Hypothalamus (tissue), 51 donors: ENCODE results near the gene CYP4V2.

ENCODE experiments used
- DNase-seq, 51 donors: peaks; one replicate each; lab custom pipeline; 2025; lab: John Stamatoyannopoulos, UW

Gene CYP4V2

DNA sequence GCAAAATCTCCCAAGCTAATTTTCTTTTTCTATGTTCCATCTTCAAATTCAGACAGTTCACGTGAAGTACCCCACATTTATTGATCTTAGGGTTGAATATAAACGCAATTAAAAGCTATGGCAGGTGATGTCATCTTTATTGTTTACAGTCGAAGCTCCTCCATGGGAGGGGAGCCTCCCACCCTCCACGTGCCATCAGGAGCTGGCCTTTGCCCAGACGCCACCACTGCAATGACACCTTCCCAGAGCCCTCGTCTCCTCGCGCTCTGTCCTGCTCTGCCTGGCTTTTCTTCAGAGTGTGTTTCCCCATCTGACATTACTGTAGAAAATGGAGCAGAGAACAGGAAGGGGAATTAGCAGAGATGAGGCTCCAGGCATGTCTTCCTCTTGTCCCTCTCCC lies 18.8 kb upstream of the CYP4V2 start:
- no peak for DNase-seq

DNA sequence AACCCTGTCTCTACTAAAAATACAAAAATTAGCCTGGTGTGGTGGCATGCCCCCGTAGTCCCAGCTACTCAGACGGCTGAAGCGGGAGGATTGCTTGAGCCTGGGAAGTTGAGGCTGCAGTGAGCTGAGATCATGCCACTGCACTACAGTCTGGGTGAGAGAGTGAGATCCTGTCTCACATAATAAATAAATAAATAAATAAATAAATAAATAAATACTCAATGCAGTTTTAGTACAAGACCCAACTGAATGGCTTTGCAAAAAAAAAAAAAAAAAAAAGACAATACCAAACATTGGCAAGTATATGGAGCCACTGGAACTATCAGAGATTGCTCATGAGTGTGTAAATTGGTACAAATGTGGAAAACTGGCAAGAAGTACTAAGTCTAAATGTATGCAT lies 3.3 kb upstream of the CYP4V2 start:
- no peak for DNase-seq

DNA sequence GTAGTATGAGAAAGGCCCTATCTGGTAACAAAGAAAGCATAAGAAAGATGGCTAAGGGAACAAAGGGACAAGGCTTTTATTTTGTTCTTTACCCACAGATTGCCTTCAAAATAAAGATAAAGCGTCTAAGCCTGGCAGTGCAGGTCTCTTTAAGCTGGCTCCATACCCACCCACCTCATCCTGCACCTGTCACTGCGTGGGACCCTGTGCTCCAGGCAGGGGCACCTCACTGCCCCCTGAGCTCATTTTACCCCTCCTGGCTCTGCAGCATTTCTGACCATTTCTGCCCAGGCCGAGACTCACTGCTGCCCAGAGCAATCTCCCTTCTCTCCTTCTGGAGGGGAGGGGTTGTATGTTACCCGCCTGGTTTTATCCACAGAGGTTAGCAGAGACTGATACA lies 1.7 kb upstream of the CYP4V2 start:
- peak in 1 of 51 donors; percentile 29 for DNase-seq

DNA sequence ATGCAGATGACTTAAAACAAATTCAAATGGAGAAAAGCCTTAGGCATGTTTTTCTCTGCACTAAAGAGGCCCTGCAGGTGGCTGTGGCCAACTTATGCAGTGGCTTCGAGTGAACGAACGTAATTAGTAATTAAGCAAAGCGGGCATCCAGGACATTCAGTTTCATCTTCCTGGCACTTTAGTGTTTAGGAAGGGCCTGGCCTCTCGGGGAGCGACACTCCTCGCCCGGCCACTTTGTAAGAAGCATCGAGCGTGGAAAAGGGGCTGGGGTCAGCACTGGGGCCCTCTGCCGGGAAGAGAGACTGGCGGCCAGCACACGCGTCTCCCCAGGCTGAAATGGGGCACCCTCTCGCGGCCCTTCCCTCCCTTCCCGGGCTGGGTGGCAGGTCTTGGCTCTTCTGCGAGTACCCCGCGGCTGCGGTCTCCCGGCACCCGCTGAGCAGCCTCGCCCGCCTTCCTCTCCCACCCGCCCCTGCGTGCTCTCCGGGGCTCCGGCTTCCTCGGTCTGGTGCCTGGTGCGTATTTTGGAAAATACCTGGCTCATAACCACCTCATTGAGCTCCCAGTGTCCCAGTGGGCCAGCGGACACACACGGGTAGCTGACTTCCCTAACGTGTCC lies 677 bp upstream of the CYP4V2 start:
- DNase-seq: peak in 31 of 51 donors; percentile 42 to 94 (median 69)

DNA sequence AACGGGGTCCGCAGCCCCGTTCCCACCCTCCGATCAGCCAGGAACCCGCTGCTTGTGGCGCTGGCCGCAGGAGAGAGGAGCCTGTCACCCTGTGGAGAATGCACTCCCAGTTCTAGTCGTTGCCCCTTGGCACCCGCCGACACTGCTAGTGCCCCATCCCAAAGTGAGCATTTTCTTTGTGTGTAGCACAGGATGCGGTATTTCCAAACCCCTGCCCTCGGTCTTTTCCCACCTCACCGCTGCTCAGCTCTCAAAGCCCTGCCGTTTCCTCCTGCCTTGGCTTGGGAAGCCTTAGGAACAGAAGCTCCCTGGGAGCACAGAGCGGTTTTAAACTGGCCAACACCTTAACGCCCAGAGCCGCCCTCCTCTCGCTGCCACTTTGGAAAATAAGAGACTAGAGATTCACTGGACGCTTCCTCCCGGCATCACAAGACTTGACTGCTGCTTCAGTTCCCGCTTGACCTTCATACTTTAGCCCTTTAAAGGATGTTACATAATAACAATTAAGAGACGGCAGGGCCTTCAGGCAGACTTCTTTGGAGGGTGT lies 772 bp downstream of the CYP4V2 start:
- peak in 38 of 51 donors; percentile 19 to 86 (median 52) for DNase-seq

DNA sequence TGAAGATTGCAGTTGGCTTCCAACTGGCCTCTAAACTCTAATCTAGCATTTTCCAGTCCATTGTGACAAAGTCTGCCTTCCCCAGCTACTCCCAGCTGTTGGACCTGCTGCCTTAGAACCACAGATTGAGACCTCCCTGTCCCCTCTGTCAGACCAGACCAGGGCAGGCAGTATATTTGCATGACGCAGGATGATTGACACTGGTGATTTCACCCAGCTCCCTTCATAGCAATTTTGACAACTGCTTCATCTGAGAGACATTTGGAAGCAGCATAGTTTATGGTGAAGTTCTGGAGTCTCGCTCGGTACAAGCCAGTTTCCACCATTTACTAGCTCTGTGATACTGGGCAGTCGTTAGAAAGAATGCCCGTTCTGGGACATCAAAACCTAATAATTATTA lies 2.5 kb downstream of the CYP4V2 start:
- DNase-seq: no peak

DNA sequence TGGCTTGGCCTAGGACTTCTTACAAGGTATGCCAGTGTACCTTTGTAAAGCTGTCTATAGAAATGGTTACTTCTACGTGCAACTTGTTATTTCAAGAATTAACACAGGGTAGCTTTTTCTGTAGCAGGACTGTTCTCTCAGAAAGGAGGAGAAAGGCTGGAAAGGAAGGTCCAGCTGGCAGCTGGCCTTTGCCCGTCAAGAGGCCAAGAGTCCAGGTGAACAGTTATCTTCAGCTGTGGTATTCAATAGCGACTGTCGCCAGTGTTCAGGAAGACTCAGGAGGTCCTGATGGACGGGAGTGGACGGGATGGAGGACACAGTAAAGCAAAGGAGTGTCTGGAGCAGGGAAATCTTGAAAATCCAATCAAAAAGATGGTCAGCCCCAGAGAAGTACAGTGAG lies 4.7 kb downstream of the CYP4V2 start:
- DNase-seq: no peak

DNA sequence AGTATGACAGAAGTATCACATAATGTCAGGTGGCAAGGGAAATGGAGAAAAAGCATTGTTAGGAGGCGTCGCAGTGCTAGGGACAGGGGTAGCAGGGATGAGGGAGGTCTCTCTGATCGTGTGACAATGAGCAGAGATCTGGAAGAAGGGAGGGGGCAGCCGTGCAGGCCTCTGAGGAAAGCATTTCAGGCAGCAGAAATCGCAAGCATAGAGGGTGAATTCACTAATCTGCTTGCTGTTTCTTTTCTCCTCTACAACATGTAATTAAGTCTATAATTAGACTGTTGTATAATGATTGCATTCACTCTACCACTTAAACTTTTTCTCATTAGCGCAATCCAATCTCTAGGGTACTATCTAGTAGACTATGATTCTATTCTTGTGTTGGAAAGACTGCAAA lies 9.1 kb downstream of the CYP4V2 start:
- DNase-seq: peak in 2 of 51 donors; percentile 11 to 24

DNA sequence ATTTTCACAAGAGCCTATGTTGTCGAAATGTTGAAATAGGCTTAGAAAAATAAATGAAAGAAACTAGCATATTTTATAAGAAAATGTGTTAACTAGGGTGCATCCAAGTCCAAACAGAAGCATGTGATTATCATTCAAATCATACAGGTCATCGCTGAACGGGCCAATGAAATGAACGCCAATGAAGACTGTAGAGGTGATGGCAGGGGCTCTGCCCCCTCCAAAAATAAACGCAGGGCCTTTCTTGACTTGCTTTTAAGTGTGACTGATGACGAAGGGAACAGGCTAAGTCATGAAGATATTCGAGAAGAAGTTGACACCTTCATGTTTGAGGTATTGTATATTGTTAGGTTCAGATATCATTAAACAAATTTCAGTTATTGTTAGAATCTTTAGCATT lies 9.6 kb downstream of the CYP4V2 start:
- no peak for DNase-seq

DNA sequence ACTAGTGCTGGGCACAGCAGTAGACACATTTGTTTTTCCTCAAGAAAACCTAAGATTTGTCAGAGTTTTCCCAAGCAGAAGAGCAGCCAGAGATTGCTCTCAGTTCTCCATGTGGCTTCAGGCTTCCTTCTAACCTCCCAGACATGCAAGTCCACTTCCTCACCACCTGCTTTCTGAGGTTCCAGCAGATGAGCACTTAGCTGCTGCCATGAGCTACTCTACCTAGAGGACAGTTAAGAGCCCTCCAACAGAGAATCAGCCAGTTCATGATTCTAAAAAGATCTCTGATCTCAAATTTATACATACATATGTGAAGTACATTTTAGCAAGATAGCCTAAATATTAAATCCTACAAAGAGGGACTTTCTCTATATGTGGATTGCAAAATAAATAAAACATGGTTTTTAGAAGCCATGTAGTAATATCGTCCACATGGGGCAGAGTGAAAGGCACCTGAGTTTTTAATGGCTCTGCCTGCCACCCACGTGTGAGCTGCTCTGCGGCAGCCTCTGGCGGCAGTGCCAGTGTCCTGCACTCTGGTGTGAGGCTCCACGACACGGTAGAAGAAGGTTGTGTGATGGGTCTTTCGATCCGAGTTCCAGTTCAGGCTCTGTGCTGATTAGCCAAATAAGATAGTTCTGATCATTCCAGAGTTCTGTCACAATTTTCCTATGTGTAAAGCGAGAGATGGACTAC lies 10.3 kb downstream of the CYP4V2 start:
- DNase-seq: peak in 1 of 51 donors; percentile 12

DNA sequence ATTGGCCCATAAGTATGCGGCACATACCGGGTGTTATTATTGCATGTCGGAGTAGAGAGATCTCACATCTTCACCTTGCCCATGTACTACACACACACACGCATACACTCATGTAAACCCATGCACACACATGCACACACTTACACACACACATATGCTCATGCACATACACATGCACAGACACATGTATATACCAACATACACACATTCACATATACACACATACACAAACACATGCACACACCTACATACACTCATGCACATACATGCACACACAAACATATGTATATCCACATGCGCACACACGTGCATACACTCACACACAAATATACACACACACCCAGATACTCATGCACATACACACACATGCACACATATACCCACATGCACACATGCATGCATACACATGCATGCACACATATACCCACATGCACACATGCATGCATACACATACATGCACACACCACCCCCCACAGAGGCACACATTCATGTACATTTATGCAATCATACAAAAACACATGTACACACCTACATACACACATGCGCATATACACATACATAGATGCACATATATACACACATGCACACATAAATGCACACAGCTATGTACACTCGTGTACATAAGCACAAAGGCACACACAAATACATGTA lies 11.2 kb downstream of the CYP4V2 start:
- no peak for DNase-seq

DNA sequence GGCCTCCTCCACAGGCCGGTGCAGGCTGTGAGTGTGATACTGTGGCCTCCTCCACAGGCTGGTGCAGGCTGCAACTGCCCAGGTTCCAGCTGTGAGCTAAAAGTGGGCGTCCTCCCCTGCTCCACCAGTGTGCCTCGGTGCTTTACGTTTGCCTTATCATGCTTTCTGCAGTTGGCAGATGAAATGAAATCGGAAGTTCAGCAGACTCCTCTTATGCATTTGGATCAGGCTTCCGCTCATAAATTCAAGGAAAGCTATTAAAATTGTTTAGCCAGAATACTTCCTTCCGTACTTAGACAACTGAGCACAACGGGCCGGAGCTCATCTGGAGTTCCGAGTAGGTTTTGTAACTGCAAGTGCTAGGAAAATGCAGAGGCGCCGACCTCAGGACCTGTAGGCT lies 12.0 kb downstream of the CYP4V2 start:
- DNase-seq: peak in 1 of 51 donors; percentile 30

DNA sequence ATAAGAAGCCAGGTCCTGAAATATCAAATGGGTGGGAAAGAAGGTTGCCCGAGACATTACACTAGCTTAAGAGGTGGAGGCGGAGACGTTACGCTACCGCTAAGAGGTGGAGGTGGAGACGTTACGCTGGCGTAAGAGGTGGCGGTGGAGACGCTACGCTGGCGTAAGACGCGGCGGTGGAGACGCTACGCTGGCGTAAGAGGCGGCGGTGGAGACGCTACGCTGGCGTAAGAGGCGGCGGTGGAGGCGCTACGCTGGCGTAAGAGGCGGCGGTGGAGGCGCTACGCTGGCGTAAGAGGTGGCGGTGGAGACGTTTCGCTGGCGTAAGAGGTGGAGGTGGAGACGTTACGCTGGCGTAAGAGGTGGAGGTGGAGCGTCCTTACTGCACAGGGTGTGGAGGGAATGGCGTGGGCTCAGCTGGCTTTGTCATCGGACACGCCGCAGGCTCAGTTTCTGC lies 12.8 kb downstream of the CYP4V2 start:
- DNase-seq: peak in 7 of 51 donors; percentile 8 to 63 (median 30)

DNA sequence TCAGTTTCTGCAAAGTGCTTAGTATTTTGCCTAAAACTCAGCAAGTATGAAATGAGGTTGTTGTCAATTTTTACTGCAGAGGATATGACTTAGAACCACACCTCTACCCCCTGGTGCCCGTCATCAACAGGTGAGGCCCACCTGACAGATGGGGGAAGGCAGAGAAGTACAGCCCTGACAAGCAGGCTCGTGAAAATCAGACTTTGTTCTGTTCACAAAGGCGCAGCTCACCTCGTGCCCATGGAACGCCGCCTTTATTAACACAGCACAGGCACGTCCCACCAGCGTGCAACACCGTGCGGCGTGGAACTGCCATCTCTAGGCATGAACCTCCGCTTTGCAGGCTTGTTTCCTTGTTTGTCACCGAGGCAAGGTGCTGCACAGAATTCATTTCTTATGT lies 13.3 kb downstream of the CYP4V2 start:
- no peak for DNase-seq

DNA sequence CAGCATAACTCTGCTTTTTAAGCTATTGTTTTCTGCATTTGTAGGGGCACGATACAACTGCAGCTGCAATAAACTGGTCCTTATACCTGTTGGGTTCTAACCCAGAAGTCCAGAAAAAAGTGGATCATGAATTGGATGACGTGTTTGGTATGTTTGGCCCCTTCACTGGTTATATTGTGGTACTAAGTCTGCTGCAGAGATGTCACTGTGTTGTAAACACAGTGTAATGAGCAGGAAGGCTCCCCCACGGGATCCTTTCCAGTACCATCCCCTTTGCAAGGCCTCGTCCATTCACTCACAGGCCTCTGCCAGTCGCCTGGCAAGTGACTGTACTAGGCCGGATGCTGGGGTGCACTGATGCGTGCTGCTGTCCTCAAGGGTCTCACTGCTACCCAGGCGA lies 13.8 kb downstream of the CYP4V2 start:
- no peak for DNase-seq

DNA sequence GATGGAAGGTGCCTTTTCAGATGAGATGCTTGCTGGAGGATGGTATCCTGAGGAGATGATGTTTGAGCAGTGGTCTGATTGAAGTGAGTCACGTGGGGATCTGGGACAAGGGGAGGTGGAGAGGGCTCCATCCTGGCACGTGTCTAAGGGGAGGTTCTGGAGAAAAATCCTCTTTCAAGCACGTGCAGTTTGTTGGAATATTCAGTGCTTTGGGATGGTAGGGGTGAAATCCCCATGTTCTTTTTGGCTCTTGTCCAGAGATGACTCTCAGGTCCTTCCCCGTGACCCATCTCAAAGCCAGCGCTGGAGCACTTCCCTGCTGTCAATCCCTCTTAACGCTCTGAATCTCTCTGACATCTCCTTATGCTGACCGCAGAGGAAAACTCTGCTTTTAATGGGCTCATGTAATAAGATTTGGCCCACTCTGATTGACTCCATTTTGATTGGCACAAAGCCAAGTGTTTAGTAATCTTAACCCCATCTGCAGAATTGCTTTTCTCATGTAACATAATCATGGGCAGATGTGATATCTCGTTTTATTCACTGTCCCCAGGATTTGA lies 25.2 kb downstream of the CYP4V2 start:
- DNase-seq: no peak

DNA sequence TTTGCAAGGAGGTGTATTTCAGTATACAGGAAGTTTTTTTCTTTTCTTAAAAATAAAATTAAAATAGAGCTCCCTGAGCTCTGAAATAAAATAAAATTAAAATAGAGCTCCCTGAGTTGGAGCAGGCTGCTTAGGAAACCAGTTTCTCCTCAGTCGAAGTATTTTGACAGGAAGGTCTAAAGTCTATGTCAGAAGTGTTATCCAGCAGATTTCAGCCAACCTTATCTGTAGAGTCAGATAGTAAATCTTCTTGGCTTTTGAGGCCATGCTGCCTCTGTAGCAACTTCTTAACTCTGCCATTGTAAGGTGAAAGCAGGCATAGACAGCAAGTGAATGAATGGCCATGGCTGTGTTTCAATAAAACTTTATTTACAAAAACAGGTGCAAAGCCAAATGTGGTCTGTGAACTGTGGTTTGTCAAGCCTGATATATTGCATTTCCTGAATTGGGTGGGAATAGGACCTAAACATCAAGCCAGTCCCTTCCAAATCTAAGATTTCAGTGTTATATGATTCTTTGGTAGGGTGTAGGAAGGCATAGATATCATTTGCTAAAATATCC lies 26.4 kb downstream of the CYP4V2 start:
- DNase-seq: no peak

DNA sequence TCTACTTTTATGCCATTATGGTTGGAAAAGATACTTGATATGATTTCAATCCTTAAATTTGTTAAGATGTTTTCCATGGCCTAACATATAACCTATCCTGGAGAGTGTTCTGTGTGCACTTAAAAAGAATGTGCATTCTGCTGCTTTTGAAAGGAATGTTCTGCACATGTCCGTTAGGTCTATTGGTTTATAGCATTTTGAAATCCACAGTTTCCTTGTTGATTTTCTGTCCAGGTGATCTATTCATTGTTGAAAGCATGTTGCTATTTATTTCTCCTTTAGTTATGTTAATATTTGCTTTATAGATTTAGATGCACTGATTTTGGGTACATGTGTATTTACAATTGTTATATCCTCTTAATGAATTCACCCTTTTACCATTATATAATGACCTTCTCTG lies 30.3 kb downstream of the CYP4V2 start:
- DNase-seq: no peak

DNA sequence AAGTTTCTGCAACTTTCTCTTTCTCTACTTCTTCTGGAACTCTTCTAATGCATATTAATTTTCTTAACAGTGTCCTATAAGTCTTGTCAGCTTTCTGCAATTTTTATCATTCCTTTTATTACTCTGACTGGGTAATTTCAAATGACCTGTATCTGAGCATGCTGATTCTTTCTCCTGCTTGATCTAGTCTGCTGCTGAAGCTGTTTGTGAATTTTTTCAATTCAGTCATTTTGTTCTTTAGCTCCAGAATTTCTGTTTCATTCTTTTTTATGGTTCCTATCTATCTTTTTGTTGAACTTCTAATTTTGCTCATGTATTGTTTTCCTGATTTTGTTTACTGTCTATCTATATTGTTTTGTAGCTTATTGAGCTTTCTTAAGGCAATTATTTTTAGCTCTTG lies 34.5 kb downstream of the CYP4V2 start:
- DNase-seq: no peak

DNA sequence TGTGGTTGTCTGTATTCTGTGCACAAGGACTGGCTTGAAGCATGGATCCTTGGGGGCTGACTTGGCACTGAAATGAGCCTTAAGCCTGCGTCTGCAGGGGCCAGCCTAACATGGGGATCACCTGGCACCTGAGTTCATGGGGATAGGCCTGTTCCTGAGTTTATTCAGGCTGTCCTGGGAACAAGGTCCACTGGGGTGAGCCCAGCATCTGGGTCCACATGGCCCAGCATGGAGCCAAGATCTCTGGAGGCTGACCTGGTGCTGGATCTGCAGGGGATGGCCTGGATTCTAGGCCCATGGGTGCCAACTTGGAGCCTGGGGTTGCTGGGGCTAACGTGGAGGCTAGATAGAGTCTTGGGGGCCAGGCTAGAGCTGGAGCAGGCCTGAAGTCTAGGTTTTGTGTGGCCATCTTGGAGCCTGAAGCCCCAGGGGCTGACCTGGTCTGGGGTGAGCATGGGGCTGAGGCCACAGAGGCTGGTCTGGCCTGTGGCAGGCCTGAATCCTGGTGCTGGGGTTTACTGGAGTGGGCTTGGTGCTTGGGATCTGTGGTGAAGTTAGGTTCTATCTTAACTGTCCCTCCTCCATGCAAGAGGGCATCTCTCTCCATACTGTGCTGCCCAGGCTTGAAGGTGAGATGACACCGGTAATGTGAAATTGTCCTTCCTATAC lies 35.3 kb downstream of the CYP4V2 start:
- DNase-seq: no peak
